ENCODE data around the gene NR1D2. TPM values are rescaled to one million over a fixed set of nuclear protein-coding genes. Genes with fewer than 3 reads are reported as not detected.
"Not testable (repeated sequence)": the region's sequence is repeated elsewhere in the genome, so short reads cannot be mapped to it uniquely, and the experiment has no call there.

Gene NR1D2
- total and polyA plus RNA-seq, 2 of the 13 experiments (the other 11 are each of a cell fraction or from before 2014, with no cell fraction given): 5.3 to 8.1 TPM

- Histone ChIP-seq H3K27ac (ENCODE audit: extremely low read length, insufficient read depth, low read length) (no peak overlapping the region), H3K79me2 (ENCODE audit: insufficient read depth, low read length) (peaks cover 34% of the 10 kb centered on the region), H3K27me3 (ENCODE audit: control insufficient read depth in 1 of 2, insufficient read depth in 2 of 2, low read length in 2 of 2) (no peaks in the 10 kb centered on the region; a peak in 1 of 5 replicates), H3K9me3 (ENCODE audit: low read length) (no peaks in the 10 kb centered on the region), H3K4me2 (ENCODE audit: low read depth, low read length) (no peak overlapping the region), H3K9ac (ENCODE audit: insufficient read depth, low read depth, low read length) (no peak overlapping the region), H3K4me3 (replicated peaks in 1 of 3; ENCODE audit: insufficient read depth in 1 of 3, low read depth in 2 of 3, low read length in 3 of 3) (no peak overlapping the region), H4K20me1 (ENCODE audit: insufficient read depth, low read length) (peaks cover 9% of the 10 kb centered on the region), H3K4me1 (ENCODE audit: insufficient read depth, low read length) (peaks cover 24% of the 10 kb centered on the region), H3K36me3 (replicated peaks in 1 of 2; ENCODE audit: control insufficient read depth in 1 of 2, insufficient read depth in 2 of 2, low read length in 2 of 2) (peaks cover 0 to 21% of the 10 kb centered on the region in 2 experiments; a peak in 1 of 5 replicates), H2AFZ (ENCODE audit: low read length) (no peak overlapping the region)
- no peak for ATAC-seq
- in situ Hi-C loops (cut with HindIII; ENCODE audit: extremely low pct_ligation_motif_present, low pct_unique_long_range_greater_than_20kb) (no loop called here), intact Hi-C loops (cut with micrococcal nuclease; ENCODE audit: unreplicated experiment) (no loop called here)
- no peak for FAIRE-seq
- TF ChIP-seq MAFK (conservative IDR thresholded peaks at IDR 0.05 in 1 of 2, IDR thresholded peaks at IDR 0.05 in 1 of 2; ENCODE audit: low read length in 2 of 2): peak in 1 of 2 experiments; percentile 58; a peak in 2 of 4 replicates
- no peak for TF ChIP-seq CBX1 (IDR thresholded peaks at IDR 0.05; ENCODE audit: low read depth)
- no peak for TF ChIP-seq CBX2 (IDR thresholded peaks at IDR 0.05; ENCODE audit: low read depth, low read length)
- TF ChIP-seq CBX2 (CRISPR knock-in tag; IDR thresholded peaks at IDR 0.05; ENCODE audit: low read depth): no peak
- WGBS (ENCODE audit: low lambda C conversion rate): 94% methylated on average over 2 of the region's 2 CpGs
- CTCF ChIA-PET (ENCODE audit: low intra/inter-chr PET ratio, low total read pairs): no interaction called here
- no peak for DNase-seq (ENCODE audit: low spot score)
- BruUV-seq (replicated peaks): no TSS peak
- POLR2A ChIA-PET: no interaction called here
Measured at GRCh38 chr3:23911397-23911796, 33.7 kb upstream of the NR1D2 start.

GRCh38 chr3:23912335-23912734 lies 32.8 kb upstream of the NR1D2 start:
- CTCF ChIA-PET (ENCODE audit: low intra/inter-chr PET ratio, low total read pairs); ATAC-seq; H3K9me3 ChIP-seq (ENCODE audit: low read length); H3K4me3 ChIP-seq (replicated peaks in 1 of 3; ENCODE audit: insufficient read depth in 1 of 3, low read depth in 2 of 3, low read length in 3 of 3); H3K27ac ChIP-seq (ENCODE audit: extremely low read length, insufficient read depth, low read length); in situ Hi-C loops (cut with HindIII; ENCODE audit: extremely low pct_ligation_motif_present, low pct_unique_long_range_greater_than_20kb); H3K4me2 ChIP-seq (ENCODE audit: low read depth, low read length); H3K27me3 ChIP-seq (ENCODE audit: control insufficient read depth in 1 of 2, insufficient read depth in 2 of 2, low read length in 2 of 2); POLR2A ChIA-PET; intact Hi-C loops (cut with micrococcal nuclease; ENCODE audit: unreplicated experiment); H4K20me1 ChIP-seq (ENCODE audit: insufficient read depth, low read length); FAIRE-seq; H2AFZ ChIP-seq (ENCODE audit: low read length); H3K9ac ChIP-seq (ENCODE audit: insufficient read depth, low read depth, low read length); BruUV-seq (replicated peaks); DNase-seq (ENCODE audit: low spot score): not testable (repeated sequence)
- peaks cover 0 to 18% of the 10 kb centered on the region in 2 experiments; a peak in 1 of 5 replicates for H3K36me3 ChIP-seq (replicated peaks in 1 of 2; ENCODE audit: control insufficient read depth in 1 of 2, insufficient read depth in 2 of 2, low read length in 2 of 2)
- peaks cover 24% of the 10 kb centered on the region for H3K4me1 ChIP-seq (ENCODE audit: insufficient read depth, low read length)
- peaks cover 38% of the 10 kb centered on the region for H3K79me2 ChIP-seq (ENCODE audit: insufficient read depth, low read length)
- WGBS (ENCODE audit: low lambda C conversion rate): 90% methylated on average over 3 of the region's 3 CpGs

Data from HepG2 (cell line).